HG02642 (cell line): Measurements from ENCODE around the gene CLIP1.
"Not testable (repeated sequence)": the region's sequence is repeated elsewhere in the genome, so short reads cannot be mapped to it uniquely, and the experiment has no call there.

ENCODE experiments used
- ATAC-seq: cut with Tn5 transposase; IDR thresholded peaks from one replicate; pipeline ENCODE4 v1.9.1; 2021; ENCODE audit warnings: mild to moderate bottlenecking; ENCODE audit not compliant: unreplicated experiment, poor library complexity

The CLIP1 gene

DNA sequence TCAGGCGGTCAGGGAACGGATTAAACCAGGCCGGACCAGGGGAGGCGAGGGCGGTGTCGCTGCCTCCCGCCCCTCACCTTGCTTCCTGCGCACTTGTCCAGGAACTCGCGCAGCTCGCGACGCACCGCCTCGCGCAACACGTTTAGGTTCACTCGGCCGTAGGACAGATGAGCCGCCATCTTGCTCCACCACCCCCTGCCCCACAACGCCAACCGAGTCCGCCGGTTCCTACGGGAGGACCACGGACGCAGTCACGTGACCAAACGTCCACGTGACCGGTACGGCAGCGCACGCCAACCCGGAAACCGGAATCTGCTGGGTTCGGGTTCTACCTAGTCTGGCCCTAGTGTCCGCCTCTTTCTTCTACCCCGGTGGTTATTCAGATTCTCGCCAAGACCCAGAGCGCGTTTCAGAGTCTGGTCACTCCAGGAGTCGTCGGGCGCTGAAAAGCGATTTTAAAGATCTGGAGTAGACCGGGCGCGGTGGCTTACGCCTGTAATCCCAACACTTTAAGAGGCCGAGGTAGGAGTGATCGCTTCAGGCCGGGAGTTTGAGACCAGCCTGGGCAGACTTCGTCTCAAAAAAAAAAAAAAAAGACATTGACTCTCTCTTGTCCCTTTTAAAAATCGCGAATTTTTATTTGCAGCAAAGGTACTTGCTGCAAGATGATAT lies 156.1 kb downstream of the CLIP1 start, which contains the start of gene VPS33A:
Gene VPS33A (minus strand): TSS at position 265 of the 672 bp plus-strand sequence. CDS start 86 bp downstream, at position 179.
- peak; percentile 90 for ATAC-seq

DNA sequence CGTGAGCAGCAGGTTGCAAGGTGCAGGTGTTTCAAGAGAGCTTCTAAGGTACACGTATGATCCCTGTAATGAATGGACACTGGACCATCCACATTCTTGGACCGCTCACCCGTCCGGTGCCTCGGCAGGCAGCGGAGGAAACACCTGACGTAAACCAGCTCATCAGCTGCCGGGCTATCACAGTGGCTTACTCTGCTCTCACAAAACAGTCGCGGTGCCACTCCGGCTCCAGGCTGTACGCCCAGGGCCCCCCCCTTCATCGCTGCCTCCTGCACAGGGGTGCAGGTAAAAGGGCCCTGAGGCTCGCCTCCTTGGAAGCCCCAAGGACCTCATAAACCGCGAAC lies 156.6 kb downstream of the CLIP1 start:
- peak; percentile 37 for ATAC-seq

DNA sequence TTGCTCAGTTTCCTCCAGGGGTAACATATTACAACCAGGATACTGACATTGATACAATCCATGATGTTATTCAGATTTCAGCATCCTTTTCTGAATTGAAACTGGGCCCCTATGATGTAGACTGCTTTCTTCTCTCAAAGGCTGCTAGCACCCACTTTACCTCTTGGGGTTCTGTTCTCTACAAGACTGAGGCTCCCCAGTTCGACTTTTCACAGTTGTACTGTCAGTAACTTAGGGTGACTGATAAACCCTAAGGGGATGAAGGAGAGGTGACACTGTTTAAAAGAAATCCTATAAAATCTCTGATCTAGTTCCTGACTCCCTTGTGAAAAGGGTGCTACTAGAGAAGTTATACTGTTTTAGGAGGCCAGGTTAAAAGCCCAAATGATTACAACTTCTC lies 157.0 kb downstream of the CLIP1 start:
- ATAC-seq: no peak

DNA sequence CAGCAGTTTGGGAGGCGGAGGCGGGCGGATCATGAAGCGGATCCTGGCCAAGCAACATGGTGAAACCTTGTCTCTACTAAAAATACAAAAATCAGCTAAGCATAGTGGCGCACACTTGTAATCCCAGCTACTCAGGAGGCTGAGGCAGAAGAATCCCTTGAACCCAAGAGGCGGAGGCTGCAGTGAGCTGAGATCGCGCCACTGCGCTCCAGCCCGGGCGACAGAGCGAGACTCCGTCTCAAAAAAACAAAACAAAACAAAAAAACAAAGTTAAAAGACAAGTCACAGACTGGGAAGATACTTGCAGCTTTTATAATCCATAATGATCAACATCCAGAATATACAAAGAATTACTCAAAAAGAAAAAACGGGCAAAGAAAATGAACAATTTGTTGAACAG lies 161.7 kb downstream of the CLIP1 start:
- ATAC-seq: not testable (repeated sequence)

DNA sequence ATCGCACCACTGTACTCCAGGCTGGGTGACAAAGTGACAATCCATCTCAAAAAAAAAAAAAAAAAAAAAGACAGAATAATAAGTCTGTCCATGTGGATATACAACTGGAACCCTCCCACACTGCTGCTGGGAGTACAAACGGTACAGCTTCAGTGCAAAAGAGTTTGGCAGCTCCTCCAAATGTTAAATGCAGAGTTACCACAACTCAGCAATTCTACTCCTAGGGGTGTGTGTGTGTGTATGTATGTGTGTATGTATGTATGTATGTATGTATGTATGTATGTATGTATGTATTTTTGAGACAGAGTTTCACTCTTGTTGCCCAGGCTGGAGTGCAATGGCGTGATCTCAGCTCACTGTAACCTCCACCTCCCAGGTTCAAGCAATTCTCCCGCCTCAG lies 163.5 kb downstream of the CLIP1 start:
- ATAC-seq: not testable (repeated sequence)

DNA sequence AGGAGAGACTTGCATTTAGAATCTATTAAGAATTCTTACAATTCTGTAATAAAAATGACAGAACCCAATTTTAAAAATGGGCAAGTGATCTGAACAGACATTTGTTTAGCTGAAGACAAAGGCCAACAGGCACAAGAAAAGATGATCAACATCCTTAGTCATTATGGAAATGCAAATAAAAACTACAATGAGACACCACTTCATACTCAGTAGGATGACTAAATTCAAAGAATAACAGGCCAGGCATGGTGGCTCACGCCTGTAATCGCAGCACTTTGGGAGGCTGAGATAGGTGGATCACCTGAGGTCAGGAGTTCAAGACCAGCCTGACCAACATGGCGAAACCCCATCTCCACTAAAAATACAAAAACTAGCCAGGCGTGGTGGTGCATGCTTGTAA lies 164.0 kb downstream of the CLIP1 start:
- ATAC-seq: not testable (repeated sequence)

DNA sequence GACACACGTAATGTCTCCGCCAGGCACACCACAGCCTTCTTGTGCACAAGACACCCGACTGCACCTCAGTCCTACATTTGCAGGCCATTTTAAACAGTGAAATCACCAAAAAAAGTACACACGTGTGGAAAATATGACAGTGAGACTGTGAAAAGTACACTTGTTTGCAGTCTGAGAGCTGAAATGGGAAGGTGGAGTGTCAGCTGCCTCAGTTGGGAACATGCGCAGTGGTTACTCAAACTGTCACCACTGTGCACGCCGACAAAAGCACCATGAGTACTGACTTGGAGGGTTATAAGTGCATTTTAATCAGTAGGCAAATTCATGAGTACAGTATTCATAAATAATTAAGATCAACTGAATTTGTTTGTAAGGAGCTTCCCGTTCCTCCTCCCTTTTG lies 171.9 kb downstream of the CLIP1 start:
- no peak for ATAC-seq

DNA sequence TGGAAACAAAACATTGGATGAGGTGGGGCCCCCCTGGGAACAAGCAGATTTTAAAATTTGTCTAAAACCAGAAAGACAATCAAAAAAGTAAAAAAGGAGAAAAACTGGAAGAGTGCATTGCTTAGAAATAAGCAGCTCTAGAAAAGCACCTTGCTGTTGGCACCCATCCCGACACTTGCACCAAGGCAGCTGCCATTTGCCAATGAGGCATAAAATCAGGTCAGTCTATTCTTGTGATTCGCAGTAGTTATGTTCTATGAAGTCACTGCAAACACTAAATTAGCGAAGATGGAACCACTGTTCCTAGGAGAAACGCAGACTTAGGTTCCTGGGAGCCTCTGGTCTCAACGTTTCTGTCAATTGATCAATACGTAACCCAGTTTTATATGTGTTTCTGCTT lies 172.4 kb downstream of the CLIP1 start:
- ATAC-seq: no peak

DNA sequence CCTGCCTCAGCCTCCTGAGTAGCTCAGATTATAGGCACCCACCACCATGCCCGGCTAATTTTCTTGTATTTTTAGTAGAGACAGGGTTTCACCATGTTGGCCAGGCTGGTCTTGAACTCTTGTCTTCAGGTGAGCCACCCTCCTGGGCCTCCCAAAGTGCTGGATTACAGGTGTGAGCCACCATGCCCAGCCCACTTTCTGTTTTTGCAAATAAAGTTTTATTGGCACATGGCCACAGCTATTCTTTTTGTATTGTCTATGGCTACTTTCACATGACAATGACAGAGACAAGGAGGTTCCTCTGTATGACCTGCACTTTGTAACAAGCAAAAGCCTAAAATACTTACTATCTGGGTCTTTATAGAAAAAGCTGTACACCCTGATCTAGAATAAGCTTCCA lies 176.9 kb downstream of the CLIP1 start:
- ATAC-seq: no peak

DNA sequence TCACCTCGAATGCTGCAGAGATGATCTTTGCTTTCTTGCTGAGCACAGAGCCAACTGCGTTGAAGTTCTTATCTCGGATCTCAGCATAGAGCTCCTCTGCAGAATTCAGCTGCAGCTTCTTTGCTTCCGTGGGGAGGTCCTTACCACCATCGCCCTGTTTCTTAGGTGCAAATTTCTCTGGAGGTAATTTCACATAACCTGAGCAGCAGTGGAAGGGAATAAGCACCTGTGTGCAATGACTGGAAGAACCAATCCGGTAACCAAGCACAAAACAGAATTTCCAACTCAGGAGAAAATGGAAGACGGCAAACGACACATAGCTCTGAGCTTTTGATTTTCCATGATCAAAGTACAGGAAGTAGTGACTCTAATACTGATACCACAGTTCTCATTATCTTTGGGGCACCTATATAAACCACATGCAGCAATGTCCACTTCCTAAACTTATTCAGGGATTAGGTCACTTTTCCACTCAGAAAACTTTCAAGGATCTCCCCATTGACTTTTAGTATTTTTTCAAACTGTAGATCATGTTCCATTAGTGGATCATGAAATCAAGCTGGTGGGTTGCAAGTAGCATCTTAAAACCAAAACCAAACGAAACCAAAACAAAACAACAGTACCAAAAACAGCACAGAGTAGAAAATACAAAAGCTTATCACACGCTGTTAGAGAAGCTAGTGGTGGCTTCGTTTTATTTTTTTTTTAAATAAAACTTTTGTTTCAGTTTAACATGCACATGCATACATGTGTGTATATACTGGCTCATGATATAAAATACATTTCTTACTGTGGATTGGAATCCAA lies 177.7 kb downstream of the CLIP1 start:
- no peak for ATAC-seq

DNA sequence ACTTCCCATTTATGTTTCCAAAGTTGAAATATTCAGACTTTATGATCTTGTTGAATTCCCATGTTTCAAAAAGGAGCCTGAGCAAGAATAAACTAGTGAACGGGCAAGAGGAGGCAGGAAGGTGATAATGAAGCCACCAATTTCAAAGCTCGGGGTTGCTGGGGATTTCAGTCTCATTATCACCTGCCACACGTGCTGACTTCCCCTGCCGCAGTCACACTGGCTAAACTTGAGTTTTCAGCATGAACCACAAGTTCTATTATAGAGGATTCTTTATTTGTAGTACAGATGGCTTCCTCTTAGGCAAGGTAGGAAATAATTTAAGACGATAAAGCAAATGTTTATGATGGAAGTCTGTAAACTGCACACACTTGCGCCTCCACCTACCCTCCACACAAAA lies 178.5 kb downstream of the CLIP1 start:
- ATAC-seq: no peak

DNA sequence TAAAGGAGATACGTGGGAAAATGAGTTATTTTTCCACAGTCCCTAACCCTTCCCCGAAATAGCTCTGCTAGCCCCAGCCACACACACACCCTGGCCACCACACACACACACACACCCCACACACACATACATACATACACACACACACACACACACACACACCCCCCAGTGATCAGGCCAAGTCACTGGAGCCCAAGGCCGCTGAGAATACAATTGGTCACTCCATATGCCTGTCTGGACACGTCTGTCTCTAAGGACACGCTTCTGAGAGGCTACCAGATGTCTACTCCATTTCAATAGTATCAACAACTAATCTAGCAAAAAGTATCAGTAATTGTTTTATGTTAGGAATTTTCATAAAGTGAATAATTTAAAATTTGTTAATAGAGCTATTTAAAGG lies 183.6 kb downstream of the CLIP1 start:
- no peak for ATAC-seq

DNA sequence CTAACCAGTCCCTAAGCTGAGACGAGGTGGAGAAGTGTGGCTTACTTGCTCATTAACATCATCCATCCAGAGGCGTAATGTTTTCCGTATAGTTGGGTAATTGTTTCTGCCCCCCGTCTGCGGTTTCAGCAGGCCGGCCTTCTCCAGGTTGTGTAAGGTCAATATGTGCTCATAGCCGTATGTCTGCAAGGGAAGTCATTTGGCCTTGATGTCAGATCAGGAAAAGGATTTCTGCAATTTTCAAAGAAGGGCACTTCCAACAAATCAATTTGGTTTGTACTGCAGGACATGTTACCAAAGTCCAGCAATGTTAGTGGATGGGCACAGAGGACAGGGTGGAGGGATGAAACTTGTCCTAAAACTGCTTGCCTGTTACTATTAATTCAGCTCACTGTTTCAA lies 186.7 kb downstream of the CLIP1 start:
- no peak for ATAC-seq

DNA sequence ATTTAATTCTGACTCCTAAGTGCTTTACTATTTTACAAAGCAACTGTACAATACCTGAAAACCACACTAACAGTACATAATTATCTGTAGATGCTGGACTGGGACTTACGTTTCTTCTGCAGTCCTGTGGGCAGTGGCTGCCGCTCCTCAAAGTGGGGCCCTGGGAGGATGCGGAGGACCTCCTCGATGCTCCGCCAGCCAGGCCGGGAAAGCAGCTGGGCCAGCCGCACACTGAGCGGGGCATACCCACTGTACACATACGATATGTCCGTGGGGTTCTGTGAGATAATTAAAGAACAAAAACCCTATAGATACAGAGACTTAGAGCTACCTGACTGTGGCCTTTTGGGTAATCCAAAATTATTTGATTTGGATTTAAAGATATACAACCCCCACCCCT lies 189.8 kb downstream of the CLIP1 start:
- ATAC-seq: no peak

DNA sequence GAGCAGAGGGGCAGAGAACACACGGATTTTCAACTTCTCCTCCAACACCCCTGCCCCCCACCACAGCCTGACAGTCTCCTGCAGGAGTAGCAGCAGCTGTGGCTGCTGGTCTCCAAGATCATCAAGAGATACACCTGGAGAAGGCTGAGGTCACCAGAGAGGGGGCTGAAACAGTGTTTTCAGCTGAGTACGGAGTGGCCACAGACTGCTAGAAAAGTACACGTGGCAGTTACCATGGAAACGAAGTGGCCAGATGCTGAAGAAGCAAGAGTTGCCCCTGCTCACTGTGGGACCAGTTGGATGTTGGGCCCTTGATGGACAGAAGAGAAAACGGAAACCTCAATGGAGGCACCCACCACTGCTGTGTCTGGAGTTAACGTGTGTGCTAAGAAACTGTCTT lies 191.7 kb downstream of the CLIP1 start:
- no peak for ATAC-seq

DNA sequence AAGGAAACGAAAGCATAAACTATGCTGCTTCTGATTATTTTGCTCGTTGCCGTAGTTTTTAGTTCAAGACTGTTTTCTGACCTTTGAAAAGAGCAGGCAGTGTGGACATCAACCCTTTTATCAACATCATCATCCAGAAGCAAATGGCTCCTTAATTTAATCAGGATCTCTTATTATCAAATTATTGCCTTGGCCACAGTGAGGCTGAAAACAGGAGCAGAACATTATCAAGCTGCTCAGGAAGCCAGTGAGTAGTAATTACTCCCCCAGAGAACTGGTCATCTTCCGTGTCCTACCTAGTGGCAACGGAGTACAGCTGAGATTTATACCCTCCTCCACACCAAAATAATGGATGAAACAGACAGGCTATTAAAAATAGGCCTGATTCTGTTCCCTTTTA lies 194.4 kb downstream of the CLIP1 start:
- no peak for ATAC-seq

DNA sequence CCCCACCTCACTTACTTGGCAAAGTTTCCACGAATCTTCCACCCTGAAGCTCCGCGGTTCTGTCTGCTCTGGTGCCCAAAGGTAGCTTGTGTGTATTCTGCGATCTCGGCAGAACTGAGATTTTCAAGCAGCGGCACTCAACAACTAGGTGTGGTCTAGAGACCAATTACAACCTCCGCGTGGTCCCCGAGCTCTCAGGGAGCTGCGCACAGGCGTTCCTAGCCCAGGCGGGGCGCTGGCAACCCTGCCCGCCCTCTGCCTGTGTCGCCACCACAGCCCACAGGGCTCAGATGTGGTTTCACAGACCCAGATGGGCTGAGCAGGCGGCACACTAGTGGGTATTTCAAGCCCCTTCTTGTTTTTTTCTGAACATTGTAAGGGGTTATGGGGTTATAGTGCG lies 195.1 kb downstream of the CLIP1 start:
- ATAC-seq: no peak

DNA sequence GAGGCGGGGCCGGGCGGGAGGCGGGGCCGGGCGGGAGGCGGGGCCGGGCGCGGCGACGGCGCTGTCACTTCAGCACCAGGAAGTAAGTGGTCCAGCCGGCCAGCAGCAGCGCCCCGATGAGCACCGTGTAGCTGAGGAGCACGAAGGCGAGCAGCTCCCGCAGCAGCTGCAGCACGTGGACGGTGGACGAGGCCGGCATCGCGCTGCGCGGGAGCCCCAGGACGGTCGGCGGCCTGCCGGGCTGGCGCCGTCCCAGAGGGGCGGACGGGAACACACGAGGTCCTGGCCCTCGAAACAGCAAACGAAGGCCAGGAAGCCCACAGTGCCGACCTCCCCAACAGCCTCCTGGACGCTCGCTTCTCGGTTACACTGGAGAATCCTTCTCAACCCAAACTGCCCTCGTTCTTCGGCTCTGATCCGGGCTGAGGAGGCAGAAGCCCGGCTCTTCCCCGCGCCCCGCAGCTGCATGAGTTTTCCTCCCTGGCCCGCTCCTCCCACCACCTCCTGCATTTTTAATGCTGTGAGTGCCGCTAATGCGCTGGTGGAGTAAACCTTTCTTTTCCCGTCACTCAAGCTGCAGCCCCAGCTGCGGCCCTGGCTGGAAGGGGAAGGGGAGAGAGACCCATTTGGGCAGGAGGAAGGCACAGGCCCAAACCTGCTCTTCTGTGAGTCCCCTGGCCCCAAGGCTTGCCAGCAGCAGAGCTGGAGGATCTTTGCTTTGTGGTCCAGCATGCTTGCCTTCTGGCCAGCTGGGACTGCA lies 195.9 kb downstream of the CLIP1 start:
- ATAC-seq: no peak

DNA sequence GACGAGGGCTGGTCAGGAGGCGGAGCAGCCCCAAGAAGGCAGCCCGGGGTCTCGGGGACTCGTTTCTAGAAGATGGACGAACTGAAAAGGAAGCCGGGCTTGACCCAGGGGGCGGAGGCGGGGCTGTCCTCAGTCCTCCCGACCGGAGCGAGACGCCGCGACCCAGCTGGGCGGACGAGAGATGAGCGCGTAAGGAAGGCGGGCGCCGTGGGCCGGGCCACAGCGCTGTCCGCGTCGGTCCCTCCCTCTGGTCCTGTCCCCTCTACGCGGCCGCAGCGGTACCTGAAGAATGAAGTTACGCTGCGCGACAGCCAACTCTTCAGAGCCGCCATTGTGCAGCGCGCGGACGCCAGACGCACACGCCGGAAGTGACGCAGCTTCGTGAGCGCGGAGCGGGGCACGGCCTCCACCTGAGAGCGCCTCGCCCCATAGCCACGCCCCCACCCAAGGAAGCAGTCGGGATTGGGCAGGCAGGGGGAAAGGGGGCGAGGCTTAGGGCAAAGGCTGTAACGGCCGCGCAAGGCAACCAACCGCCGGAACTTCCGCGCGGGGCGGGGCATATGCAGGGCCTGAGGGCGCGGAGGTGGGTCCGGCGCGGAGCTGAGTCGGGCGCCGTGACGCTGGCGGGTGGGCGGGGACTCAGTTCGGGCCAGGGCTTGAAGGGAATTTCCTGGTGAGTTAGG lies 196.6 kb downstream of the CLIP1 start, which contains the start of gene DIABLO:
Gene DIABLO (minus strand): TSS at position 370 of the 683 bp plus-strand sequence. CDS start 38 bp downstream, at position 332.
- peak; percentile 89 for ATAC-seq
